BLaER1 (cell line): ENCODE measurements around the gene NSD2.
"Not testable (repeated sequence)": the region's sequence is repeated elsewhere in the genome, so short reads cannot be mapped to it uniquely, and the experiment has no call there.

Experiments used
- H3K27ac ChIP-seq: shearing (Covaris generic); formaldehyde crosslinking; 2 replicates; pipeline ENCODE4 v1.8.1; 2022
- H3K27me3 ChIP-seq: shearing (Covaris generic); formaldehyde crosslinking; 2 replicates; pipeline ENCODE4 v1.8.1; 2022
- H3K36me3 ChIP-seq: shearing (Covaris generic); formaldehyde crosslinking; 2 replicates; pipeline ENCODE4 v1.8.1; 2022
- H3K4me1 ChIP-seq: shearing (Covaris generic); formaldehyde crosslinking; 2 replicates; pipeline ENCODE4 v1.8.1; 2022
- H3K4me2 ChIP-seq: shearing (Covaris generic); formaldehyde crosslinking; 2 replicates; pipeline ENCODE4 v1.8.1; 2022
- H3K4me3 ChIP-seq: shearing (Covaris generic); formaldehyde crosslinking; 2 replicates; pipeline ENCODE4 v1.8.1; 2022
- H3K9ac ChIP-seq: shearing (Covaris generic); formaldehyde crosslinking; 2 replicates; pipeline ENCODE4 v1.8.1; 2022
- H3K9me3 ChIP-seq: shearing (Covaris generic); formaldehyde crosslinking; 2 replicates; pipeline ENCODE4 v1.8.1; 2022
- H4K20me1 ChIP-seq: shearing (Covaris generic); formaldehyde crosslinking; 2 replicates; pipeline ENCODE4 v1.8.1; 2022
- Cebpa-rat ChIP-seq: shearing (Covaris generic); IDR thresholded peaks from 2 replicates; pipeline ENCODE4 v1.8.1; 2022

The NSD2 gene

GRCh38 chr4:1903035-1903434 lies 31.8 kb downstream of the NSD2 start:
- no peak overlapping the region for H3K4me3 ChIP-seq
- peaks cover 22% of the 10 kb centered on the region for H3K4me1 ChIP-seq
- H3K36me3 ChIP-seq, result peaks cover 86% of the 10 kb centered on the region
- no peak overlapping the region for H3K9ac ChIP-seq
- no peak overlapping the region for H3K4me2 ChIP-seq
- no peak for TF ChIP-seq Cebpa-rat
- no peaks in the 10 kb centered on the region for H3K9me3 ChIP-seq
- H4K20me1 ChIP-seq, result peaks cover 100% of the 10 kb centered on the region
- no peaks in the 10 kb centered on the region for H3K27me3 ChIP-seq
- no peak overlapping the region for H3K27ac ChIP-seq

GRCh38 chr4:1904042-1904441 lies 32.8 kb downstream of the NSD2 start:
- no peak for TF ChIP-seq Cebpa-rat
- Histone ChIP-seq H3K4me2 (no peak overlapping the region), H4K20me1 (peaks cover 100% of the 10 kb centered on the region), H3K36me3 (peaks cover 96% of the 10 kb centered on the region), H3K4me3 (no peak overlapping the region), H3K27me3 (no peaks in the 10 kb centered on the region), H3K9ac (no peak overlapping the region), H3K27ac (no peak overlapping the region), H3K4me1 (peaks cover 22% of the 10 kb centered on the region), H3K9me3 (no peaks in the 10 kb centered on the region)

GRCh38 chr4:1907848-1908525 lies 36.8 kb downstream of the NSD2 start:
- TF ChIP-seq Cebpa-rat, result no peak
- peaks cover 50% of the 10 kb centered on the region for H3K4me1 ChIP-seq
- H3K27ac ChIP-seq, result 0 out of 2 replicates have a peak overlapping the region, but pooled peaks have one; percentile 19
- no peak overlapping the region for H3K4me3 ChIP-seq
- peaks cover 88% of the 10 kb centered on the region for H3K36me3 ChIP-seq
- H4K20me1 ChIP-seq, result peaks cover 100% of the 10 kb centered on the region
- no peak overlapping the region for H3K4me2 ChIP-seq
- no peaks in the 10 kb centered on the region for H3K9me3 ChIP-seq
- H3K9ac ChIP-seq, result no peak overlapping the region
- H3K27me3 ChIP-seq, result no peaks in the 10 kb centered on the region

DNA sequence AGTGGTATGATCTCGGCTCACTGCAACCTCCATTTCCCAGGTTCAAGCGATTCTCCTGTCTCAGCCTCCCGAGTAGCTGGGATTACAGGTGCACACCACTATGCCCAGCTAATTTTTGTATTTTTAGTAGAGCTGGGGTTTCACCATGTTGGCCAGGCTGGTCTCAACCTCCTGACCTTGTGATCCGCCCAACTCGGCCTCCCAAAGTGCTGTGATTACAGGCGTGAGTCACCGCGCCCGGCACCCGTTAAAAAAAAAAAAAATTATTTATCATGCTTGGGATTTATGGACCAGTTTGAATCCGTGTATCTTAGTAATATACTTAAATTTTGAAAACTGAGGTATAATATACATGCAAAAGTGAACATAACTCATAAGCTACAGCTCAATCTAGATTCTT lies 38.5 kb downstream of the NSD2 start:
- not testable (repeated sequence) for H3K9me3 ChIP-seq, H3K27ac ChIP-seq, H3K27me3 ChIP-seq, H3K9ac ChIP-seq, H3K4me3 ChIP-seq
- Histone ChIP-seq H3K36me3 (peaks cover 88% of the 10 kb centered on the region), H3K4me2 (peak overlapping the region; percentile 68), H4K20me1 (peaks cover 100% of the 10 kb centered on the region), H3K4me1 (peaks cover 61% of the 10 kb centered on the region)

DNA sequence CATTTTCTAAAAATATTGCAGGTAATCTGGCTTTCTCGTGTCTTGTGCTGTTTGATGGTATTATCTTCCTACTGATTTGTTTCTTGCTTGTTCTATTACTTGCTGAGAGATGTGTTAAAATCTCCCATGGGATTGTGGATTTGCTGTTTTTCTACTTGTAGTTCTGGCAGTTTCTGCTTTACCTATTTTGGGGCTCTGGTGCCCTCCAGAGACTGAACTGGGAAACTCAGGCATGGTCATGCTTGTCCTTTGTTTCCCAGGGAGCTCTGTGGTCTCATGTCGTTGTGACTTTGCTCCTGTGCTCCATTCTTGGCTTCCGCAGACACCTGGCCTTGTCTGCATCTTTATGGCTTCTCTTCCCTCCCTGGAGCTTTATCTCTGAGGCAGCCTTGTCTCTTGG lies 39.5 kb downstream of the NSD2 start:
- Histone ChIP-seq H3K9me3 (no peaks in the 10 kb centered on the region), H3K4me3 (no peak overlapping the region), H3K4me2 (peak overlapping the region; percentile 68), H3K9ac (peak overlapping the region; percentile 17; the same call in 1 of the 2 replicates), H4K20me1 (peaks cover 100% of the 10 kb centered on the region), H3K27ac (peak overlapping the region; percentile 39; the same call in 1 of the 2 replicates), H3K4me1 (peaks cover 61% of the 10 kb centered on the region), H3K36me3 (peaks cover 88% of the 10 kb centered on the region), H3K27me3 (no peaks in the 10 kb centered on the region)
- no peak for TF ChIP-seq Cebpa-rat

DNA sequence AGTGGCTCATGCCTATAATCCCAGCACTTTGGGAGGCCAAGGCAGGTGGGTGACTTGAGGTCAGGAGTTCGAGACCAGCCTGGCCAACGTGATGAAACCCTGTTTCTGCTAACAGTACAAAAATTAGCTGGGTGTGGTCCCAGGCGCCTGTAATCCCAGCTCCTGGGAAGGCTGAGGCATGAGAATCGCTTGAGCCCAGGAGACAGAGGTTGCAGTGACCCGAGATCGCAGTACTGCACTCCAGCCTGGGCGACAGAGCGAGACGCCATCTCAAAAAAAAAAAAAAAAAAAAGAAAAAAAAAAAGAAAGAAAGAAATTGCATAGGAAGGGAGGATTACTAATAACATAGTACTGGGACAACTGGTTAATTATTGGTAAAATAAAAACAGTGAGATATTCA lies 40.1 kb downstream of the NSD2 start:
- Histone ChIP-seq H3K4me2 (peak overlapping the region; percentile 68), H3K4me1 (peaks cover 61% of the 10 kb centered on the region), H3K36me3 (peaks cover 88% of the 10 kb centered on the region), H4K20me1 (peaks cover 100% of the 10 kb centered on the region), H3K27ac (peak overlapping the region; percentile 39; the same call in 1 of the 2 replicates)
- not testable (repeated sequence) for H3K9me3 ChIP-seq, H3K9ac ChIP-seq, H3K27me3 ChIP-seq, H3K4me3 ChIP-seq

- TF ChIP-seq Cebpa-rat, result no peak
- Histone ChIP-seq H3K4me1 (no peaks in the 10 kb centered on the region), H3K27me3 (no peaks in the 10 kb centered on the region), H3K27ac (no peak overlapping the region), H4K20me1 (peaks cover 96% of the 10 kb centered on the region), H3K36me3 (peaks cover 98% of the 10 kb centered on the region), H3K4me3 (no peak overlapping the region), H3K4me2 (no peak overlapping the region), H3K9me3 (no peaks in the 10 kb centered on the region), H3K9ac (no peak overlapping the region)
These were observed 51.6 kb downstream of the NSD2 start for GRCh38 chr4:1922821-1923220.

GRCh38 chr4:1927675-1928074 lies 56.5 kb downstream of the NSD2 start:
- Histone ChIP-seq H3K9ac (no peak overlapping the region), H3K36me3 (peaks cover 98% of the 10 kb centered on the region)

GRCh38 chr4:1928356-1929239 lies 57.4 kb downstream of the NSD2 start:
- H3K27ac ChIP-seq, result no peak overlapping the region
- no peak overlapping the region for H3K4me2 ChIP-seq
- TF ChIP-seq Cebpa-rat, result no peak
- no peaks in the 10 kb centered on the region for H3K9me3 ChIP-seq
- H4K20me1 ChIP-seq, result peaks cover 85% of the 10 kb centered on the region
- no peaks in the 10 kb centered on the region for H3K4me1 ChIP-seq
- peaks cover 98% of the 10 kb centered on the region for H3K36me3 ChIP-seq
- no peak overlapping the region for H3K9ac ChIP-seq
- no peaks in the 10 kb centered on the region for H3K27me3 ChIP-seq
- no peak overlapping the region for H3K4me3 ChIP-seq

More at GRCh38 chr4:1927675-1928074, 56.5 kb downstream of the NSD2 start:
- Histone ChIP-seq H3K4me2 (no peak overlapping the region), H3K27me3 (no peaks in the 10 kb centered on the region), H3K4me3 (no peak overlapping the region), H3K4me1 (no peaks in the 10 kb centered on the region), H3K27ac (no peak overlapping the region), H3K9me3 (no peaks in the 10 kb centered on the region), H4K20me1 (peaks cover 85% of the 10 kb centered on the region)
- no peak for TF ChIP-seq Cebpa-rat

DNA sequence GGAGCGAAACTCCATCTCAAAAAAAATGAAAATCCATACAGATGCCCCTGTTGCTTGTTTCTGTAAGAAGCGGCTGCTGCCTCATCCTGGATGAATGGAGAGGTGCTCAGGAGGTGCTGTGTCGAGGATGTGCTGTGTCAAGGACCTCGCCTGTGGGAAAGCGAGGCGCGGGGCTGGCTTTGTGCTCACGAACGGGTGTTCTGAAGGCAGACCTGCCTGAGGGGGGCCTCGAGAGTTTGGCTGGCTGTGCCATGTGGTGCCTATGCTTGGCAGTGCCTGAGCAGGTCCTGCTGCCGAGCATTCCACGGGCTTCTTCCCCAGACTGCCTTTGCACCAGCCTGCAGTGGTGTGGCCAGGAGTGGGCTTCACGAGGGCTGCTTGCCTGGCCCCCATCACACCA lies 61.5 kb downstream of the NSD2 start:
- no peak overlapping the region for H3K27ac ChIP-seq
- no peak overlapping the region for H3K4me2 ChIP-seq
- H4K20me1 ChIP-seq, result peaks cover 77% of the 10 kb centered on the region
- no peaks in the 10 kb centered on the region for H3K27me3 ChIP-seq
- H3K9ac ChIP-seq, result no peak overlapping the region
- no peaks in the 10 kb centered on the region for H3K9me3 ChIP-seq
- no peaks in the 10 kb centered on the region for H3K4me1 ChIP-seq
- H3K4me3 ChIP-seq, result no peak overlapping the region
- H3K36me3 ChIP-seq, result peaks cover 95% of the 10 kb centered on the region
- TF ChIP-seq Cebpa-rat, result no peak
